Esophagus squamous epithelium (tissue), 5 donors: ENCODE measurements around the gene C10orf120. TPM values are rescaled to one million over a fixed set of nuclear protein-coding genes. Genes with fewer than 3 reads are reported as not detected.

Experiments used
- DNase-seq: peaks from one replicate; lab custom pipeline; 2025; lab: John Stamatoyannopoulos, UW
- H3K27ac ChIP-seq, 4 donors: fragments of 200-600 bp; sonication (generic); one replicate each; pipeline ENCODE4 v1.5.1; 2016 to 2019; ENCODE audit warnings: mild to moderate bottlenecking in 1 of 4
- H3K27me3 ChIP-seq, 4 donors: fragments of 200-600 bp; sonication (generic); 1 replicate in 3 of 4; 2 replicates in 1 of 4; pipeline versions ENCODE4 v1.5.1 to v1.6.0; 2017 to 2021; ENCODE audit warnings: antibody characterized with exemption in 1 of 4
- H3K36me3 ChIP-seq, 3 donors: fragments of 200-600 bp; sonication (generic); one replicate each; pipeline ENCODE4 v1.5.1; 2016 to 2019
- H3K4me1 ChIP-seq, 3 donors: fragments of 200-600 bp; sonication (generic); one replicate each; pipeline ENCODE4 v1.5.1; 2017 to 2019
- H3K4me3 ChIP-seq, 4 donors: fragments of 200-600 bp; sonication (generic); 1 replicate in 3 of 4; 2 replicates in 1 of 4; pipeline ENCODE4 v1.5.1; 2016 to 2019; ENCODE audit warnings: mild to moderate bottlenecking in 2 of 4, moderate library complexity in 1 of 4
- H3K9me3 ChIP-seq, 3 donors: fragments of 200-600 bp; sonication (generic); one replicate each; pipeline ENCODE4 v1.5.1; 2016 to 2019
- POLR2A ChIP-seq, 4 donors: fragments of 450-650 bp; IDR thresholded peaks; one replicate each; pipeline ENCODE4 v1.6.1; 2017; ENCODE audit warnings: antibody characterized with exemption in 4 of 4, mild to moderate bottlenecking in 4 of 4, moderate library complexity in 3 of 4
- WGBS, 2 donors: methylation state at CpG; one replicate each; pipeline ENCODE4 v1.1.5; 2018; 5-methylcytosine and 5-hydroxymethylcytosine counted together
- intact Hi-C: fragments of 100-400 bp; cut with DNase I; formaldehyde crosslinking; loops from one replicate; pipeline ENCODE4 v1.15.0; 2022
- total RNA-seq, 4 donors: library from RNA; depleted of rRNA; stranded (reverse); fragments of >200 nt; gene quantifications; one replicate each; pipeline ENCODE4 v1.1.0, GENCODE V29; 2016
- TF ChIP-seq, protein P1 (sequence below), 6 experiments: fragments of 450-650 bp in 4 of 6; fragments of 200-600 bp in 2 of 6; sonication (generic) in 2 of 6; IDR thresholded peaks; one replicate each; pipeline ENCODE4 v1.5.1; 2016 to 2019; ENCODE audit warnings: antibody characterized with exemption in 6 of 6, mild to moderate bottlenecking in 4 of 6, moderate library complexity in 4 of 6
- donor health status: DM: yes; HTN: yes; CAD: no.

The C10orf120 gene
- total RNA-seq, 4 donors from 2014 or later, result not detected

- Histone ChIP-seq H3K36me3 (no peaks in the 10 kb centered on the region), H3K4me1 (no peaks in the 10 kb centered on the region), H3K27ac (no peak overlapping the region), H3K27me3 (peaks cover 0 to 51% (median 0%) of the 10 kb centered on the region in 4 donors), H3K4me3 (no peak overlapping the region), H3K9me3 (no peaks in the 10 kb centered on the region)
- intact Hi-C loops, result no loop called here
- no peak for DNase-seq
- WGBS, 2 donors, result 8 to 19% methylated on average over 4 to 6 of the region's 10 CpGs
- TF ChIP-seq, protein P1, sequence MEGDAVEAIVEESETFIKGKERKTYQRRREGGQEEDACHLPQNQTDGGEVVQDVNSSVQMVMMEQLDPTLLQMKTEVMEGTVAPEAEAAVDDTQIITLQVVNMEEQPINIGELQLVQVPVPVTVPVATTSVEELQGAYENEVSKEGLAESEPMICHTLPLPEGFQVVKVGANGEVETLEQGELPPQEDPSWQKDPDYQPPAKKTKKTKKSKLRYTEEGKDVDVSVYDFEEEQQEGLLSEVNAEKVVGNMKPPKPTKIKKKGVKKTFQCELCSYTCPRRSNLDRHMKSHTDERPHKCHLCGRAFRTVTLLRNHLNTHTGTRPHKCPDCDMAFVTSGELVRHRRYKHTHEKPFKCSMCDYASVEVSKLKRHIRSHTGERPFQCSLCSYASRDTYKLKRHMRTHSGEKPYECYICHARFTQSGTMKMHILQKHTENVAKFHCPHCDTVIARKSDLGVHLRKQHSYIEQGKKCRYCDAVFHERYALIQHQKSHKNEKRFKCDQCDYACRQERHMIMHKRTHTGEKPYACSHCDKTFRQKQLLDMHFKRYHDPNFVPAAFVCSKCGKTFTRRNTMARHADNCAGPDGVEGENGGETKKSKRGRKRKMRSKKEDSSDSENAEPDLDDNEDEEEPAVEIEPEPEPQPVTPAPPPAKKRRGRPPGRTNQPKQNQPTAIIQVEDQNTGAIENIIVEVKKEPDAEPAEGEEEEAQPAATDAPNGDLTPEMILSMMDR (IDR thresholded peaks at IDR 0.05), result peak; percentile 20 to 73 (median 44)
- TF ChIP-seq POLR2A (IDR thresholded peaks at IDR 0.05), result no peak
These were observed 50.8 kb downstream of the C10orf120 start for GRCh38 chr10:122648599-122649428.

Other genes with a start within 250 kb of the C10orf120 start
- not detected for gene ARMS2, start 245.2 kb downstream of the C10orf120 start, total RNA-seq
- 10 to 100 TPM in 3 of 4 donors, 1 to 10 TPM in 1; 6.3 to 62.2 (median 25.8) TPM for gene HTRA1, start 238.3 kb downstream of the C10orf120 start, total RNA-seq
- gene DMBT1, start 139.1 kb downstream of the C10orf120 start, total RNA-seq, result 1 to 10 TPM in 1 of 4 donors, under 1 TPM in 2, not detected in 1; under 0.01 to 5.1 (median 0.27) TPM
- gene CUZD1, start 146.0 kb upstream of the C10orf120 start, total RNA-seq, result under 1 TPM in 2 of 4 donors, not detected in 2; 0.42 to 0.76 TPM
- gene FAM24B, start 179.7 kb upstream of the C10orf120 start, total RNA-seq, result 1 to 10 TPM in 2 of 4 donors, not detected in 2; 2.3 to 4.2 TPM
- not detected for gene FAM24A, start 210.8 kb upstream of the C10orf120 start, total RNA-seq